GM19468 (cell line): ENCODE results near the gene SORCS3.

ENCODE experiments used
- ATAC-seq: cut with Tn5 transposase; IDR thresholded peaks from one replicate; pipeline ENCODE4 v1.9.1; 2021; ENCODE audit warnings: mild to moderate bottlenecking, moderate library complexity, moderate number of reproducible peaks; ENCODE audit not compliant: unreplicated experiment; ENCODE audit errors: extremely low read depth

The SORCS3 gene

DNA sequence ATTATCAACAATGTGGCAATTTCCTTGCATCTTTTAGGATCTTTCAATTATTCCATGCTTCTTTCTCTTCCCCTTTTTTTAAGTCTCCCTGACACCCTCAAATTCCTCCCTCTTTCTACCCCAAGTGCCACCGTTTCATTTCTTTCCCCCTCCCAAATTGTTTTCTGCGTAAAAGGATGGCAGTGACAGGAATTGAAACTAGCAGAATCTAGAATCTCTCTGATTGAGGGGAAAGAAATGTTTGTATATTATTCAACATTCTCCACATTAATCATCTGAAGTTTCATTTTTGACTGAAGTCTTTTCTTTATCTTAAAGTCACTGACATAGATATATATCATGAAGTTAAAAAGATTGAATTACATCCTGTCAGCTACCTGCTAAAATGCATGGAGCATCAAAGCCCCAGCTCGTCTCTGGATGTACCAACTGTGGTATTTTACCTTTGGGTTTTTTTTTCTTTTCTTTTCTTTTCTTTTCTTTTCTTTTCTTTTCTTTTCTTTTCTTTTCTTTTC is 633.5 kb downstream of the SORCS3 start:
- no peak for ATAC-seq

DNA sequence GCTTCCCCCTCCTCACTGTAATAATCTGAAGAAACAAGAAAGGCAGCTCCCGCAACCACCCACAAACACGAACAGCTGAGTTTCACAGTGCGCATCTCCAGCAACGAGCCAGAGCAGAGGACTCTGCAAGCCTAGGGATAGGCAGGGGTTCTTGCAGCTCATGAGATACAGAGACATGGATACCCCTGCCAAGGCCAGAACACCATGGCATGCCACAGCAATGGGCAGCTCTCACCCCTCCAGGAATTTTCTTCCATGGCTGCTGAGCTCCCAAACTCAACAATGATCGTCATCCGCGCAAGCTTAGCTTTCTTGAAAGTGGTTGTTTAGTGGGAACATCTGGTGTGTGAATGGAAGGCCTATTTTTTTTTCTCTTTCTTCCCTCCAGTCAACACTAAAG is 637.3 kb downstream of the SORCS3 start:
- no peak for ATAC-seq

DNA sequence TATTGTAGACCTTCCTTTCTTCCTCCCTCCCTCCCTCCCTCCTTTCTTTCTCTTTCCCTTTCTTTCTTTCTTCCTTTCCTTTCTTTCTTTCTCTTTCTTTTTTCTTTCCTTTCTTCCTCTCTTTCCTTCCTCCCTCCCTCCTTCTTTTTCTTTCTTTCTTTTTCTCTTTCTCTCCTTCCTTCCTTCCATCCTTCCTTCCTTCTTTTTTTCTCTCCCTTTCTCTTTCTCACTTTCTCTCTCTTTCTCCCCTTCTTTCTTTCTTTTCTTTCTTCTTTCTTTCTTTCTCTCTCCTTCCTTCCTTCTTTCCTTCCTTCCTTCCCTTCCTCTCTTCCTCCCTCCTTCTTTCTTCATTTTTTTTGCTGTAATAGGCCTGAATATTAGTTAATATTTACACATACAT is 638.0 kb downstream of the SORCS3 start:
- ATAC-seq = no peak

DNA sequence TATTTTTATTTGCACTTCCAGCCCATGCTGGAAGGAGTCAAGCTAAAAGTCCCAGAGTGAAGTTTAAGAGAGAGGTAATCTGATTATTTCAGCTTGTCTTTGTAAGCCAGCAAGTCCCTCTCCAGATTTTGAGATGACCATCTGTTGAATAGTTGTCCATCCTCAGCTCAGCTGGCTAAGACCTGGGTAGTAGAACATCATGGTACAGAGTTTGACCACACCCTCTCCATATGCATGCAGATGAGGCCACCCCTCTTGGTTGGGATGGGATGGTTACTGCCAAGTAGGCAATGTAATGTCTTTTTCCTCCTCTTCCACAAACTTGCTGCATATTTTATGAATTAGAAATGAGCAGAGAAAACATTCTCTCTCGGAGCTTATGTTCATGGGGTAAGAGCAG is 639.8 kb downstream of the SORCS3 start:
- no peak for ATAC-seq

DNA sequence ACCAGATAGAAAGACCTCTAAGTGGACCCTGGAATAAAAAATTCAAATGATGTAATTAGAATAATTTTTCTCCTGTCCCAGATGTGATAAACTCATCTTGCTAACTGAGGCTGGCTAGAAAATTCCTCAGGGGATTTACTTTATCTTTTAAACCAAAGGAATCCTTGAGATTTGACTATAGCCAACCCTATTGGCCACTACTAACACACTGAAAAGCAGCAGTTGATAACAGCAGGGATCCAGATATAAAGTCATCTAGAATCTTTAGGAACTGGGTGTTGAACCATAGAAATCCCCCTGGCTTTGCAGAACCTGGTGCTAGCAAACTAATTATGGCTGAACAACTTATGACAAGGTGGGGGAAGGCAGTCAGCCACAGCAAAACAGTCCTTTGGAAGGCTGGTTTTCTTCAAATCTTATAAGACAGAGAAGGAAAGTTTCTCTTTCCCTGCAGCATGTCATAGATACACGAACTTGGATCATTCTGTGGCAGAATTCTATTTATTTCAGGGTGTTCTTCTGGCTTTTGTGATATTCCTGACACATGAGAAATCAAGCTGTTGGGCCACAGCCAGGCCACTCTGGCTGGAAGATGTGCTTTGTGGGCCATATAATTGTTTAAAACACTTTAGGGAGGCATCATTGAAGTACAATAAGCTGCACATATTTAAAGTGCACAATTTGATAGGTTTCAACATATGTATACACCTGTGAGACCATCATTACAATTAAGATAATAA is 643.6 kb downstream of the SORCS3 start:
- ATAC-seq = no peak

DNA sequence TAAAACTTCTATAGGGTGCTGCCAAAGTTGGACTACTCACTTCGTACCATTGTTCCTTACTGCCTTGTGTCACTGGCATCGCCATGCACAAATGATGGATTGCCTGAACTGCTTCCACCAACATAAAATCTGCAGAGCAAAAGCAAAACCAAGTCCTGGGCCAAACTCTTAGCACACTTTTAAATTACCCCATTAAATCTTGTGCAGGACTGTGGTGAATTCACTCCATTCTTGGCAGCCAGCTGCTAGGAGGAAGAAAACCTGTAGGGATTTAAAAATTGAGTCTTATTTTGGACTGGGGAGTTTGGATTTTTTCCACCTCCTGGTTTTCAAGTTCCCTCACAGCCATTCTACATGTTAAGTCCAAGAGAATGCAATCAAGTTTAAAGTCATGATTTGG is 646.9 kb downstream of the SORCS3 start:
- ATAC-seq = no peak

DNA sequence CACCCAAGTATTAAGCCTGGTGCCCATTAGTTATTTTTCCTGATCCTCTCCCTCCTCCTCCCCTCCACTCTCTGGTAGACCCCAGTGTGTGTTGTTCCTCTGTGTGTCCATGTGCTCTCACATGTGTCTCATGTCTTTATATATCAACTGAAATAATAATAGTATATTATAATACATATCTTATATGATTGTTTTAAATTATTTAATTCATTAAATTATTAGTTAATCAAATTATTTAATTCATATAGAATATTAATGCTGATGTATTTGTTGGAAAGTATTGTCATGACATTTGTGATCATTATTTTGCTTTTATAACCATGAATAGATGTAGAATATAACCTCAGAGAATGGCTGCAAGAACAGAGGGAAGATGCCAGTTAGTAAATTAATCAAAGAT is 647.5 kb downstream of the SORCS3 start:
- ATAC-seq = no peak

DNA sequence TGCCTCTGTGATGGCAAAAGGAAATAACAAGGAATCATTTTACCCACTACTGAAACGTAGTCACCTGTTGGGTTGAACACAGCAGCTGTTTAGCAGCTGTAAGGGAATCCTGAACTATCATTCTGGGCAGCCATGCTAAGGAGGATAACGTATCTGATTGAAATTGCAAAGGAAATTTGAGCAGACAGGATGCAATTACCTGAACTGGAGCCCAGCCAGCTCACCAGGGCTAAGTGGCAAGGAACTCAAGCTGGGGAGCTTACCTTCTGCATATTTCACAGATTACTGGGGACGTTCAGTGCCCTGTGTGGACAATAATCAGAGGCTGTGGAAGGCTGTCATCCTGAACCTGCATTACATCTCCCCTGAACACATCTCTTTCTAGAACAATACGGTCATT is 650.5 kb downstream of the SORCS3 start:
- ATAC-seq = no peak

DNA sequence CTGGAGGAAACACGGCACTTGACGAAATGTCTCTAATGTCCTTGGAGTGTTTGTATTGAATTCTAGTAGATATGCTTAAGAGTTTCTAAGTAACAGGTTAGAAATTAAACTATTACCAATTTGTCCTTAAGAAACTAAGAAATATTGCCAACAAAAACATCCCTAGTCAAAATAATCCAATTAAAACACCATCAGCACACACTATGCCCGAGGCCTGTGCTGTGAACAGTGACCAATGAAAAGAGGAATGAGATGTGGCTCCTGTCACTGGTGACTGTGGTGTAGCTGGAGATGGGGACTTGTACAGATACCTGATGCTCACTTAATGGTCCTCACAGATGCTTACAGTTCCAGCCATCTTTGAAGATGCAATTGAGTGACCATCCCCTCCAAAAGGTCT is 651.1 kb downstream of the SORCS3 start:
- no peak for ATAC-seq
